Measurements from ENCODE around the gene RIPOR2.

RIPOR2 gene

GRCh38 chr6:24855395-24856245 is 80.1 kb downstream of the RIPOR2 start (continued):
- no peak for TF ChIP-seq PRDM4 (tag by site-specific recombination; IDR thresholded peaks at IDR 0.05)
- peak; percentile 63; the same call in 1 of the 2 replicates for TF ChIP-seq ZNF362 (tag by site-specific recombination; IDR thresholded peaks at IDR 0.05)
- TF ChIP-seq GLI2 (tag by site-specific recombination; IDR thresholded peaks at IDR 0.05; ENCODE audit: borderline replicate concordance, low read depth) = no peak
- no peak for TF ChIP-seq ZSCAN4 (tag by site-specific recombination; IDR thresholded peaks at IDR 0.05)
- no peak for TF ChIP-seq ZNF10 (tag by site-specific recombination; IDR thresholded peaks at IDR 0.05)
- TF ChIP-seq ZBTB17 (tag by site-specific recombination; IDR thresholded peaks at IDR 0.05) = no peak
- no peak for TF ChIP-seq ZNF510 (tag by site-specific recombination; IDR thresholded peaks at IDR 0.05; ENCODE audit: insufficient replicate concordance)
- no peak for TF ChIP-seq ZNF23 (tag by site-specific recombination; IDR thresholded peaks at IDR 0.05; ENCODE audit: borderline replicate concordance)
- TF ChIP-seq PRDM1 (tag by site-specific recombination; IDR thresholded peaks at IDR 0.05) = peak; percentile 23; the same call in 1 of the 2 replicates
- no peak for TF ChIP-seq SETDB1 (IDR thresholded peaks at IDR 0.05; ENCODE audit: insufficient read length, low read length)
- TF ChIP-seq ZNF560 (tag by site-specific recombination; IDR thresholded peaks at IDR 0.05; ENCODE audit: borderline replicate concordance) = no peak
- TF ChIP-seq ZNF335 (tag by site-specific recombination; conservative IDR thresholded peaks at IDR 0.05) = 0 out of 2 replicates have a peak, but pooled peaks have one; percentile 23
- no peak for TF ChIP-seq ZNF184 (tag by site-specific recombination; IDR thresholded peaks at IDR 0.05)
- no peak for TF ChIP-seq ZNF521 (tag by site-specific recombination; IDR thresholded peaks at IDR 0.05)
- no peak for TF ChIP-seq ZNF37A (tag by site-specific recombination; IDR thresholded peaks at IDR 0.05)
- no peak for TF ChIP-seq INSM2 (tag by site-specific recombination; IDR thresholded peaks at IDR 0.05)
- 0 out of 2 replicates have a peak, but pooled peaks have one; percentile 30 for TF ChIP-seq SP7 (tag by site-specific recombination; IDR thresholded peaks at IDR 0.05)
- TF ChIP-seq ZNF585B (tag by site-specific recombination; IDR thresholded peaks at IDR 0.05) = no peak
- TF ChIP-seq CTCF (tag by site-specific recombination; IDR thresholded peaks at IDR 0.05) = peak; percentile 67; the same call in 1 of the 2 replicates
- TF ChIP-seq HIC1 (tag by site-specific recombination; IDR thresholded peaks at IDR 0.05) = no peak
- no peak for TF ChIP-seq ZNF211 (tag by site-specific recombination; IDR thresholded peaks at IDR 0.05; ENCODE audit: low read depth)
- TF ChIP-seq ZNF561 (tag by site-specific recombination; IDR thresholded peaks at IDR 0.05; ENCODE audit: borderline replicate concordance) = 0 out of 2 replicates have a peak, but pooled peaks have one; percentile 13
- TF ChIP-seq ZBTB7A (tag by site-specific recombination; IDR thresholded peaks at IDR 0.05; ENCODE audit: low read depth) = no peak
- peak; percentile 99 for TF ChIP-seq ZNF654 (tag by site-specific recombination; IDR thresholded peaks at IDR 0.05; ENCODE audit: low read depth)
- TF ChIP-seq ZNF830 (tag by site-specific recombination; IDR thresholded peaks at IDR 0.05; ENCODE audit: low read depth) = no peak
- no peak for TF ChIP-seq ZNF354C (tag by site-specific recombination; IDR thresholded peaks at IDR 0.05; ENCODE audit: borderline replicate concordance, low read depth)
- no peak for TF ChIP-seq SCRT1 (tag by site-specific recombination; IDR thresholded peaks at IDR 0.05; ENCODE audit: borderline replicate concordance)
- TF ChIP-seq OVOL3 (tag by site-specific recombination; IDR thresholded peaks at IDR 0.05) = no peak
- no peak for TF ChIP-seq ZNF610 (tag by site-specific recombination; IDR thresholded peaks at IDR 0.05; ENCODE audit: borderline replicate concordance)

Data from HEK293 (cell line).